ENCODE data around the gene ATP6V0A1. TPM values are rescaled to one million over a fixed set of nuclear protein-coding genes. Genes with fewer than 3 reads are reported as not detected.
"Not testable (repeated sequence)": the region's sequence is repeated elsewhere in the genome, so short reads cannot be mapped to it uniquely, and the experiment has no call there.

Gene ATP6V0A1
- total and polyA plus RNA-seq, 4 donors = 71.1 to 321 (median 199) TPM

- Histone ChIP-seq H3K36me3 (ENCODE audit: control insufficient read depth, insufficient read depth, low read length) (peaks cover 23% of the 10 kb centered on the region), H3K4me1 (ENCODE audit: control insufficient read depth, insufficient read depth, low read length) (peaks cover 47% of the 10 kb centered on the region), H3K4me3 (ENCODE audit: low read depth, low read length) (no peak overlapping the region), H3K27me3 (ENCODE audit: control insufficient read depth, insufficient read depth, low read length) (no peaks in the 10 kb centered on the region), H3K27ac (ENCODE audit: low read depth, low read length) (no peak overlapping the region), H3K9me3 (ENCODE audit: control insufficient read depth, insufficient read depth, low read length) (no peaks in the 10 kb centered on the region)
- no peak for DNase-seq (ENCODE audit: low read depth in 4 of 6, low spot score in 6 of 6)
- 72% methylated on average over 44 of the region's 45 CpGs for WGBS (ENCODE audit: insufficient coverage)
These were observed 94.6 kb downstream of the ATP6V0A1 start for GRCh38 chr17:42553161-42553818.

- Histone ChIP-seq H3K36me3 (ENCODE audit: control insufficient read depth, insufficient read depth, low read length) (peaks cover 23% of the 10 kb centered on the region), H3K4me1 (ENCODE audit: control insufficient read depth, insufficient read depth, low read length) (peaks cover 41% of the 10 kb centered on the region), H3K27ac (ENCODE audit: low read depth, low read length) (peak overlapping the region; percentile 89), H3K27me3 (ENCODE audit: control insufficient read depth, insufficient read depth, low read length) (no peaks in the 10 kb centered on the region), H3K9me3 (ENCODE audit: control insufficient read depth, insufficient read depth, low read length) (no peaks in the 10 kb centered on the region), H3K4me3 (ENCODE audit: low read depth, low read length) (peak overlapping the region; percentile 74)
- 67% methylated on average over 13 of the region's 16 CpGs for WGBS (ENCODE audit: insufficient coverage)
- no peak for DNase-seq (ENCODE audit: low read depth in 4 of 6, low spot score in 6 of 6)
These were observed 95.2 kb downstream of the ATP6V0A1 start for GRCh38 chr17:42553866-42554249.

GRCh38 chr17:42554250-42555121 lies 95.8 kb downstream of the ATP6V0A1 start:
- H3K4me1 ChIP-seq (ENCODE audit: control insufficient read depth, insufficient read depth, low read length) = peaks cover 36% of the 10 kb centered on the region
- under 1% methylated on average over 74 of the region's 82 CpGs for WGBS (ENCODE audit: insufficient coverage)
- peaks cover 23% of the 10 kb centered on the region for H3K36me3 ChIP-seq (ENCODE audit: control insufficient read depth, insufficient read depth, low read length)
- H3K4me3 ChIP-seq (ENCODE audit: low read depth, low read length) = peak overlapping the region; percentile 74
- no peaks in the 10 kb centered on the region for H3K9me3 ChIP-seq (ENCODE audit: control insufficient read depth, insufficient read depth, low read length)
- no peaks in the 10 kb centered on the region for H3K27me3 ChIP-seq (ENCODE audit: control insufficient read depth, insufficient read depth, low read length)
- H3K27ac ChIP-seq (ENCODE audit: low read depth, low read length) = peak overlapping the region; percentile 89
- DNase-seq (ENCODE audit: low read depth in 4 of 6, low spot score in 6 of 6) = peak in 5 of 6 donors; percentile 79 to 96 (median 88)

GRCh38 chr17:42555122-42555622 lies 96.5 kb downstream of the ATP6V0A1 start:
- WGBS (ENCODE audit: insufficient coverage) = no CpG with 5 or more reads among the region's 4 CpGs
- Histone ChIP-seq H3K4me1 (ENCODE audit: control insufficient read depth, insufficient read depth, low read length) (peaks cover 36% of the 10 kb centered on the region), H3K27me3 (ENCODE audit: control insufficient read depth, insufficient read depth, low read length) (no peaks in the 10 kb centered on the region), H3K4me3 (ENCODE audit: low read depth, low read length) (peak overlapping the region; percentile 74), H3K36me3 (ENCODE audit: control insufficient read depth, insufficient read depth, low read length) (peaks cover 23% of the 10 kb centered on the region), H3K9me3 (ENCODE audit: control insufficient read depth, insufficient read depth, low read length) (no peaks in the 10 kb centered on the region), H3K27ac (ENCODE audit: low read depth, low read length) (peak overlapping the region; percentile 89)
- no peak for DNase-seq (ENCODE audit: low read depth in 4 of 6, low spot score in 6 of 6)

GRCh38 chr17:42555961-42556617 lies 97.4 kb downstream of the ATP6V0A1 start:
- H3K9me3 ChIP-seq (ENCODE audit: control insufficient read depth, insufficient read depth, low read length) = not testable (repeated sequence)

GRCh38 chr17:42559075-42559474 lies 100.4 kb downstream of the ATP6V0A1 start:
- no peak overlapping the region for H3K27ac ChIP-seq (ENCODE audit: low read depth, low read length)
- DNase-seq (ENCODE audit: low read depth in 4 of 6, low spot score in 6 of 6) = no peak
- H3K4me3 ChIP-seq (ENCODE audit: low read depth, low read length) = no peak overlapping the region
- no peaks in the 10 kb centered on the region for H3K27me3 ChIP-seq (ENCODE audit: control insufficient read depth, insufficient read depth, low read length)
- WGBS (ENCODE audit: insufficient coverage) = 98% methylated on average over 5 of the region's 6 CpGs
- peaks cover 45% of the 10 kb centered on the region for H3K4me1 ChIP-seq (ENCODE audit: control insufficient read depth, insufficient read depth, low read length)
- no peaks in the 10 kb centered on the region for H3K9me3 ChIP-seq (ENCODE audit: control insufficient read depth, insufficient read depth, low read length)
- H3K36me3 ChIP-seq (ENCODE audit: control insufficient read depth, insufficient read depth, low read length) = peaks cover 15% of the 10 kb centered on the region

More at GRCh38 chr17:42555961-42556617, 97.4 kb downstream of the ATP6V0A1 start:
- H3K4me1 ChIP-seq (ENCODE audit: control insufficient read depth, insufficient read depth, low read length) = peaks cover 36% of the 10 kb centered on the region
- not testable (repeated sequence) for H3K4me3 ChIP-seq (ENCODE audit: low read depth, low read length); H3K27ac ChIP-seq (ENCODE audit: low read depth, low read length); H3K27me3 ChIP-seq (ENCODE audit: control insufficient read depth, insufficient read depth, low read length); DNase-seq (ENCODE audit: low read depth in 4 of 6, low spot score in 6 of 6)
- WGBS (ENCODE audit: insufficient coverage) = 44% methylated on average over 4 of the region's 5 CpGs
- peaks cover 23% of the 10 kb centered on the region for H3K36me3 ChIP-seq (ENCODE audit: control insufficient read depth, insufficient read depth, low read length)

- Histone ChIP-seq H3K4me3 (ENCODE audit: low read depth, low read length) (no peak overlapping the region), H3K9me3 (ENCODE audit: control insufficient read depth, insufficient read depth, low read length) (no peaks in the 10 kb centered on the region), H3K36me3 (ENCODE audit: control insufficient read depth, insufficient read depth, low read length) (peaks cover 23% of the 10 kb centered on the region), H3K27ac (ENCODE audit: low read depth, low read length) (peak overlapping the region; percentile 7), H3K27me3 (ENCODE audit: control insufficient read depth, insufficient read depth, low read length) (no peaks in the 10 kb centered on the region), H3K4me1 (ENCODE audit: control insufficient read depth, insufficient read depth, low read length) (peaks cover 43% of the 10 kb centered on the region)
- WGBS (ENCODE audit: insufficient coverage) = no CpG with 5 or more reads among the region's 3 CpGs
- no peak for DNase-seq (ENCODE audit: low read depth in 4 of 6, low spot score in 6 of 6)
These were observed 101.6 kb downstream of the ATP6V0A1 start for GRCh38 chr17:42560246-42560645.

GRCh38 chr17:42561897-42562387 lies 103.3 kb downstream of the ATP6V0A1 start, which contains the start of gene COASY:
Gene COASY, plus strand, starts transcription at chr17:42562148. Its CDS starts 475 bp downstream, at chr17:42562623.
- under 1% methylated on average over 26 of the region's 26 CpGs for WGBS (ENCODE audit: insufficient coverage)
- peak; percentile 98 to 99 (median 98) for DNase-seq (ENCODE audit: low read depth in 4 of 6, low spot score in 6 of 6)
- Histone ChIP-seq H3K27ac (ENCODE audit: low read depth, low read length) (peak within 1 kb of the TSS; percentile 87), H3K9me3 (ENCODE audit: control insufficient read depth, insufficient read depth, low read length) (no peaks in the 10 kb centered on the region), H3K27me3 (ENCODE audit: control insufficient read depth, insufficient read depth, low read length) (no peaks in the 10 kb centered on the region), H3K4me3 (ENCODE audit: low read depth, low read length) (peak within 1 kb of the TSS; percentile 90), H3K36me3 (ENCODE audit: control insufficient read depth, insufficient read depth, low read length) (peaks cover 38% of the 10 kb centered on the region), H3K4me1 (ENCODE audit: control insufficient read depth, insufficient read depth, low read length) (peaks cover 46% of the 10 kb centered on the region)
